PC-3 (cell line): ENCODE results near the gene HEATR3.

Experiments
- CTCF ChIP-seq: fragments of 300-600 bp; sonication (generic); conservative IDR thresholded peaks from 2 replicates; pipeline ENCODE4 v1.5.1; 2017; ENCODE audit warnings: antibody characterized with exemption, low read depth, mild to moderate bottlenecking, low read length
- EZH2 ChIP-seq: fragments of 300-600 bp; sonication (generic); IDR thresholded peaks from one replicate; pipeline ENCODE4 v1.6.1; 2017; ENCODE audit warnings: antibody characterized with exemption, mild to moderate bottlenecking, low read length; ENCODE audit not compliant: unreplicated experiment
- EZH2phosphoT487 ChIP-seq: fragments of 300-600 bp; sonication (generic); IDR thresholded peaks from 2 replicates; pipeline ENCODE4 v1.6.1; 2018; ENCODE audit warnings: mild to moderate bottlenecking, antibody characterized with exemption, low read length, borderline replicate concordance

GRCh38 chr16:50144211-50144610, 78.4 kb downstream of the HEATR3 start:
- no peak for TF ChIP-seq CTCF
- TF ChIP-seq EZH2phosphoT487: no peak
- no peak for TF ChIP-seq EZH2
